SH-SY5Y (cell line): Measurements from ENCODE around the gene ITCH.

Experiments
- GATA2 ChIP-seq: IDR thresholded peaks from 2 replicates; pipeline ENCODE4 v1.6.1; 2011; ENCODE audit warnings: mild to moderate bottlenecking, low read depth, low read length
- GATA3 ChIP-seq: IDR thresholded peaks from 2 replicates; pipeline ENCODE4 v1.6.1; 2011; ENCODE audit warnings: low read depth, mild to moderate bottlenecking, low read length, moderate library complexity

DNA sequence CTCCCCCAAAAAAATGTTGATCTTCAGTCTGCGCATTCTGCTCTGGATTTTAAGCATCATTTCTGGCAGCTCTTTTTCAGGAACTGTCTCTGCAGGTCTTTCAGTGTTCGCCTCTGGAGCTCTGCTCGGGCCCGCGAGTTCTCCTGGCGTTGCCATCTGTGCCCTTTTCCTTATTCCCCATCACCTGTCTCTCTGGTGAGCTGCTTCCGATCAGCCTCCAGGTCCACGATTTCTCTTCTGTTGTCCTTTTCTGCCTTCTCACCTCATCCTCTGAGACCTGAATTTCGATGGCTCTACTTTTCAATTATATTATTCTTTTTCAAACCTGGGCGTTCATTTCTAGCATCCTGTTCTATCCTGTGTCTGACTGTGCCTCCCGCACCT, 194.9 kb downstream of the ITCH start:
- no peak for TF ChIP-seq GATA2
- no peak for TF ChIP-seq GATA3
